ENCODE measurements around the gene MTHFD2L. TPM values are rescaled to one million over a fixed set of nuclear protein-coding genes. Genes with fewer than 3 reads are reported as not detected.
"Not testable (repeated sequence)": the region's sequence is repeated elsewhere in the genome, so short reads cannot be mapped to it uniquely, and the experiment has no call there.

MTHFD2L gene
- total RNA-seq, 2 experiments from 2014 or later: 7.3 to 8.1 TPM

DNA sequence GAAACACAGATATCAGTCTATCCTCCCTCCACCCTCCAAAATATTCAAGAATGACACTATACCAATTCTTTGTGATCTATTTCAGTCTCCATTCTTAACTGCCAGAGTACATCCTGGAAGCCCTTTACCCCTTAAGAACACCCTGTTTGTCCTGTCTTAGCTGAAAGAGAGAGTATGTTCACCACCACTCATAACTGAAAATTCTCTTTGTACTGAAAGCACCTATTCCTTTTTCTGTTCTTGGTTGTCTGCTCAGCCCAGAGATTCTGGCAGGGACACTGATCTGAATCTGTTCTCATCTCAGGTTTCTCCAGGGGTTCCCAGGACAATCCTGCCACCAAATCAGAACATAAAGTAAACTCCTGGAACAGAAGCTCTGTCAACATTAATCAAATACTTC, 181.6 kb downstream of the MTHFD2L start:
- H3K4me1 Mint-ChIP-seq (ENCODE audit: low read depth): no peaks in the 10 kb centered on the region
- H3K27me3 Mint-ChIP-seq: peaks cover 14% of the 10 kb centered on the region
- CTCF ChIA-PET: no interaction called here
- TF ChIP-seq, protein P1, sequence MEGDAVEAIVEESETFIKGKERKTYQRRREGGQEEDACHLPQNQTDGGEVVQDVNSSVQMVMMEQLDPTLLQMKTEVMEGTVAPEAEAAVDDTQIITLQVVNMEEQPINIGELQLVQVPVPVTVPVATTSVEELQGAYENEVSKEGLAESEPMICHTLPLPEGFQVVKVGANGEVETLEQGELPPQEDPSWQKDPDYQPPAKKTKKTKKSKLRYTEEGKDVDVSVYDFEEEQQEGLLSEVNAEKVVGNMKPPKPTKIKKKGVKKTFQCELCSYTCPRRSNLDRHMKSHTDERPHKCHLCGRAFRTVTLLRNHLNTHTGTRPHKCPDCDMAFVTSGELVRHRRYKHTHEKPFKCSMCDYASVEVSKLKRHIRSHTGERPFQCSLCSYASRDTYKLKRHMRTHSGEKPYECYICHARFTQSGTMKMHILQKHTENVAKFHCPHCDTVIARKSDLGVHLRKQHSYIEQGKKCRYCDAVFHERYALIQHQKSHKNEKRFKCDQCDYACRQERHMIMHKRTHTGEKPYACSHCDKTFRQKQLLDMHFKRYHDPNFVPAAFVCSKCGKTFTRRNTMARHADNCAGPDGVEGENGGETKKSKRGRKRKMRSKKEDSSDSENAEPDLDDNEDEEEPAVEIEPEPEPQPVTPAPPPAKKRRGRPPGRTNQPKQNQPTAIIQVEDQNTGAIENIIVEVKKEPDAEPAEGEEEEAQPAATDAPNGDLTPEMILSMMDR (IDR thresholded peaks at IDR 0.05): no peak
- no peak for DNase-seq
- POLR2A ChIA-PET: no interaction called here
- intact Hi-C loops (cut with micrococcal nuclease): no loop called here
- H3K9me3 Mint-ChIP-seq: peaks cover 18% of the 10 kb centered on the region
- ATAC-seq: no peak
- no peak overlapping the region for H3K4me3 Mint-ChIP-seq
- H3K36me3 Mint-ChIP-seq (ENCODE audit: low read depth): no peaks in the 10 kb centered on the region
- H3K27ac Mint-ChIP-seq: no peak overlapping the region

DNA sequence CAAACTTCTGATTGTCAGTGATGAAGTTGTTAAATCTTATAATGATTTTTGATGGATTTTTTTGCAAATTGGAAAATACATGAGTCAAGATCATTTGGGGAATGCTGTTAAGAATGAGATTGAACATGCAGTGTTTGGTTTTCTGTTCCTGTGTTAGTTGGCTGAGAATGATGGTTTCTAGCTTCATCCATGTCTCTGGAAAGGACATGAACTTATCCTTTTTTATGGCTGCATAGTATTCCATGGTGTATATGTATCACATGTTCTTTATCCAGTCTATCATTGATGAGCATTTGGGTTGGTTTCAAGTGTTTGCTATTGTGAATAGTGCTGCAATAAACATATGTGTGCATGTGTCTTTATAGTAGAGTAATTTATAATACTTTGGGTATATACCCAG, 182.5 kb downstream of the MTHFD2L start:
- DNase-seq; H3K36me3 Mint-ChIP-seq (ENCODE audit: low read depth); intact Hi-C loops (cut with micrococcal nuclease); H3K4me3 Mint-ChIP-seq; H3K4me1 Mint-ChIP-seq (ENCODE audit: low read depth); POLR2A ChIA-PET; CTCF ChIA-PET; H3K27ac Mint-ChIP-seq; ATAC-seq: not testable (repeated sequence)
- H3K27me3 Mint-ChIP-seq: peaks cover 17% of the 10 kb centered on the region
- peaks cover 21% of the 10 kb centered on the region for H3K9me3 Mint-ChIP-seq

DNA sequence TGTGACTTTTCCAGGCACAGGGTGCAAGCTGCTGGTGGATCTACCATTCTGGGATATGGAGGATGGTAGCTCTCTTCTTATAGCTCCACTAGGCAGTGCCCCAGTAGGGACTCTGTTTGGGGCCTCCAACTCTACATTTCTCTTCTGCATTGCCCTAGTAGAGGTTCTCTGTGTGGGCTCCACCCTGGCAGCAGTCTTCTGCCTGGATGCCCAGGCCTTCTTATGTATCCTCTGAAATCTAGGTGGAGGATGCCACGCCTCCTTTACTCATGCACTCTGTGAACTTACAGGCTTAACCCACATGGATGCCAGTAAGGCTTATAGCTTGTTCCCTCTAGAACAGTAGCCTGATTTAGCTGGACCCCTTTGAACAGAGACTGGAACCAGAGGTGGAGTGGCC, 186.1 kb downstream of the MTHFD2L start:
- CTCF ChIA-PET: no interaction called here
- intact Hi-C loops (cut with micrococcal nuclease): no loop called here
- no peak overlapping the region for H3K4me3 Mint-ChIP-seq
- no peak for ATAC-seq
- no peaks in the 10 kb centered on the region for H3K36me3 Mint-ChIP-seq (ENCODE audit: low read depth)
- TF ChIP-seq, protein P1 (IDR thresholded peaks at IDR 0.05): no peak
- DNase-seq: no peak
- H3K4me1 Mint-ChIP-seq (ENCODE audit: low read depth): no peaks in the 10 kb centered on the region
- peaks cover 21% of the 10 kb centered on the region for H3K9me3 Mint-ChIP-seq
- H3K27me3 Mint-ChIP-seq: peaks cover 21% of the 10 kb centered on the region
- POLR2A ChIA-PET: no interaction called here
- no peak overlapping the region for H3K27ac Mint-ChIP-seq

Other genes starting within 250 kb of the MTHFD2L start
- gene PF4, start 176.1 kb upstream of the MTHFD2L start, total RNA-seq: not detected
- gene PPBP, start 169.9 kb upstream of the MTHFD2L start, total RNA-seq: not detected
- gene CXCL5, start 159.4 kb upstream of the MTHFD2L start, total RNA-seq: not detected
- not detected for gene CXCL3, start 119.4 kb upstream of the MTHFD2L start, total RNA-seq
- gene CXCL2, start 58.9 kb upstream of the MTHFD2L start, total RNA-seq: not detected
- not detected for gene EPGN, start 150.4 kb downstream of the MTHFD2L start, total RNA-seq
- not detected for gene EREG, start 207.0 kb downstream of the MTHFD2L start, total RNA-seq